H1 (cell line): Measurements from ENCODE around the gene PITPNC1. TPM values are rescaled to one million over a fixed set of nuclear protein-coding genes. Genes with fewer than 3 reads are reported as not detected.

Experiments used
- CTCF ChIA-PET: fragments of 300-600 bp; sonication (Branson Sonifier 250); formaldehyde crosslinking; loops from one replicate; lab custom pipeline; 2021; ENCODE audit not compliant: partially characterized antibody; lab: Charles Lee
- POLR2A ChIA-PET: fragments of 300-600 bp; sonication (Branson Sonifier 250); formaldehyde crosslinking; loops from one replicate; lab custom pipeline; 2021; ENCODE audit warnings: inconsistent platforms; ENCODE audit not compliant: partially characterized antibody; lab: Charles Lee
- DNase-seq, 2 experiments: peaks; one replicate each; pipeline versions ENCODE4 v3.0.0 to v3.0.0-alpha.2; 2010 to 2022; ENCODE audit warnings: low spot score in 2 of 2, low read depth in 1 of 2, mixed read lengths in 1 of 2
- FAIRE-seq: peaks from 2 replicates; lab custom pipeline; 2011; peaks lifted over from hg19 to GRCh38; lab: Jason Lieb, UNC
- H2AFZ ChIP-seq: 2 replicates; pipeline ENCODE4 v1.8.1; 2012; ENCODE audit warnings: low read length, inconsistent platforms
- H2AK5ac ChIP-seq: 2 replicates; pipeline ENCODE4 v1.6.1; 2013; ENCODE audit warnings: low read depth, low read length
- H2BK120ac ChIP-seq: replicated peaks from 2 replicates; pipeline ENCODE3; 2013; ENCODE audit warnings: low read depth, low read length, inconsistent platforms
- H2BK12ac ChIP-seq: 2 replicates; pipeline ENCODE4 v1.6.1; 2013; ENCODE audit warnings: low read depth, low read length
- H2BK15ac ChIP-seq: 2 replicates; pipeline ENCODE4 v1.6.1; 2013; ENCODE audit warnings: low read length
- H2BK20ac ChIP-seq: 2 replicates; pipeline ENCODE4 v1.6.1; 2013; ENCODE audit warnings: low read length
- H2BK5ac ChIP-seq: 2 replicates; pipeline ENCODE4 v1.6.1; 2013; ENCODE audit warnings: low read depth, low read length
- H3K14ac ChIP-seq: 2 replicates; pipeline ENCODE4 v1.6.1; 2013; ENCODE audit warnings: inconsistent platforms; ENCODE audit not compliant: insufficient read length
- H3K18ac ChIP-seq: 2 replicates; pipeline ENCODE4 v1.6.1; 2013; ENCODE audit warnings: low read length; ENCODE audit errors: extremely low read depth
- H3K23ac ChIP-seq: 2 replicates; pipeline ENCODE4 v1.6.1; 2013; ENCODE audit warnings: inconsistent platforms; ENCODE audit not compliant: insufficient read length
- H3K23me2 ChIP-seq: 2 replicates; pipeline ENCODE4 v1.6.1; 2013; ENCODE audit warnings: low read depth, low read length
- H3K27ac ChIP-seq: 2 replicates; pipeline ENCODE4 v1.6.1; 2011; ENCODE audit warnings: low read depth, low read length, inconsistent platforms
- H3K27me3 ChIP-seq, 4 experiments: replicated peaks in 1 of 4; 1 replicate in 1 of 4; 2 replicates in 3 of 4; pipeline versions ENCODE4 v1.6.1 to v1.8.1; 2011 to 2013; ENCODE audit warnings: low read length in 3 of 4, mild to moderate bottlenecking in 3 of 4, inconsistent platforms in 2 of 4, mixed read lengths in 2 of 4, moderate library complexity in 1 of 4; ENCODE audit not compliant: control insufficient read depth in 3 of 4, insufficient read depth in 3 of 4; ENCODE audit errors: extremely low read depth in 1 of 4
- H3K36me3 ChIP-seq, 4 experiments: 2 replicates each; pipeline versions ENCODE4 v1.6.1 to v1.8.1; 2011 to 2013; ENCODE audit warnings: mild to moderate bottlenecking in 4 of 4, low read length in 3 of 4, moderate library complexity in 2 of 4, control low read depth in 1 of 4, inconsistent platforms in 1 of 4; ENCODE audit not compliant: insufficient read depth in 4 of 4, control insufficient read depth in 2 of 4
- H3K4ac ChIP-seq: replicated peaks from 2 replicates; pipeline ENCODE3; 2013; ENCODE audit warnings: low read length, low read depth, mixed read lengths, inconsistent platforms; ENCODE audit not compliant: insufficient read length
- H3K4me1 ChIP-seq, 4 experiments: replicated peaks in 1 of 4; 1 replicate in 1 of 4; 2 replicates in 3 of 4; pipeline versions ENCODE4 v1.6.1 to v1.8.1; 2011 to 2013; ENCODE audit warnings: low read length in 3 of 4, inconsistent platforms in 2 of 4, mixed read lengths in 1 of 4; ENCODE audit not compliant: insufficient read depth in 4 of 4, control insufficient read depth in 3 of 4
- H3K4me2 ChIP-seq, 2 experiments: 2 replicates each; pipeline versions ENCODE4 v1.6.1 to v1.8.1; 2011 to 2013; ENCODE audit warnings: low read depth in 2 of 2, low read length in 2 of 2, control low read depth in 1 of 2, inconsistent platforms in 1 of 2, mild to moderate bottlenecking in 1 of 2; ENCODE audit not compliant: insufficient read depth in 1 of 2
- H3K4me3 ChIP-seq, 4 experiments: fragments of 200-600, 300-600 bp in 1 of 4; sonication (generic), shearing (Covaris generic), sonication (Bioruptor Twin) in 1 of 4; 2 replicates each; pipeline versions ENCODE4 v1.5.1 to v1.8.1; 2011 to 2016; ENCODE audit warnings: low read length in 4 of 4, low read depth in 3 of 4, control low read depth in 2 of 4, inconsistent platforms in 2 of 4, mild to moderate bottlenecking in 2 of 4, mixed read lengths in 1 of 4, moderate library complexity in 1 of 4; ENCODE audit not compliant: insufficient read depth in 2 of 4; ENCODE audit errors: extremely low read depth in 1 of 4
- H3K56ac ChIP-seq: replicated peaks from 2 replicates; pipeline ENCODE3; 2013; ENCODE audit warnings: low read depth, mild to moderate bottlenecking, mixed read lengths, low read length, inconsistent platforms; ENCODE audit not compliant: insufficient read length
- H3K79me1 ChIP-seq: 2 replicates; pipeline ENCODE4 v1.6.1; 2013; ENCODE audit warnings: low read depth, low read length, control low read depth
- H3K79me2 ChIP-seq, 2 experiments: 2 replicates each; pipeline versions ENCODE4 v1.6.1 to v1.8.1; 2012 to 2013; ENCODE audit warnings: low read length in 2 of 2, mild to moderate bottlenecking in 2 of 2, inconsistent platforms in 1 of 2; ENCODE audit not compliant: insufficient read depth in 2 of 2, control insufficient read depth in 1 of 2
- H3K9ac ChIP-seq, 4 experiments: replicated peaks in 1 of 4; 1 replicate in 1 of 4; 2 replicates in 3 of 4; pipeline versions ENCODE4 v1.6.1 to v1.8.1; 2011 to 2013; ENCODE audit warnings: low read depth in 3 of 4, low read length in 3 of 4, control low read depth in 2 of 4, mild to moderate bottlenecking in 2 of 4, moderate library complexity in 2 of 4, inconsistent platforms in 1 of 4; ENCODE audit errors: extremely low read depth in 1 of 4
- H3K9me3 ChIP-seq, 2 experiments: 2 replicates each; pipeline versions ENCODE4 v1.6.1 to v1.8.1; 2012 to 2013; ENCODE audit warnings: mild to moderate bottlenecking in 2 of 2, moderate library complexity in 2 of 2, control low read depth in 1 of 2, inconsistent platforms in 1 of 2, low read depth in 1 of 2, low read length in 1 of 2, mixed read lengths in 1 of 2; ENCODE audit not compliant: insufficient read depth in 2 of 2
- H4K20me1 ChIP-seq, 2 experiments: replicated peaks in 1 of 2; 2 replicates each; pipeline versions ENCODE3 to v1.8.1; 2011 to 2013; ENCODE audit warnings: inconsistent platforms in 2 of 2, low read length in 2 of 2, mild to moderate bottlenecking in 1 of 2; ENCODE audit not compliant: insufficient read depth in 2 of 2, control insufficient read depth in 1 of 2
- H4K5ac ChIP-seq: 2 replicates; pipeline ENCODE4 v1.6.1; 2013; ENCODE audit warnings: low read length, low read depth, mixed read lengths, inconsistent platforms; ENCODE audit not compliant: insufficient read length
- H4K8ac ChIP-seq: 2 replicates; pipeline ENCODE4 v1.8.0; 2013; ENCODE audit warnings: mild to moderate bottlenecking, moderate library complexity, low read length, inconsistent platforms; ENCODE audit not compliant: insufficient read depth; ENCODE audit errors: extremely low read depth
- H4K91ac ChIP-seq: replicated peaks from 2 replicates; pipeline ENCODE3; 2013; ENCODE audit warnings: low read length, mixed read lengths, inconsistent platforms; ENCODE audit not compliant: insufficient read length
- EZH2 ChIP-seq: fragments of 200-600 bp; sonication (generic); IDR thresholded peaks from 2 replicates; pipeline ENCODE4 v1.7.1; 2012; ENCODE audit warnings: low read depth, mild to moderate bottlenecking, moderate library complexity, low read length, inconsistent platforms; ENCODE audit not compliant: severe bottlenecking
- GABPA ChIP-seq: IDR thresholded peaks from 2 replicates; pipeline ENCODE4 v1.6.1; 2011; ENCODE audit warnings: mild to moderate bottlenecking, low read length, moderate library complexity, borderline replicate concordance; ENCODE audit not compliant: insufficient read depth
- JUND ChIP-seq: IDR thresholded peaks from 2 replicates; pipeline ENCODE4 v1.6.1; 2011; ENCODE audit warnings: mild to moderate bottlenecking, improper control_type of control experiment, low read length
- NRF1 ChIP-seq: IDR thresholded peaks from 2 replicates; pipeline ENCODE4 v1.6.1; 2011; ENCODE audit warnings: mild to moderate bottlenecking, low read depth, low read length, improper control_type of control experiment
- RBBP5 ChIP-seq: IDR thresholded peaks from 2 replicates; pipeline ENCODE4 v1.7.1; 2012; ENCODE audit warnings: low read depth, mild to moderate bottlenecking, inconsistent platforms, low read length, moderate library complexity, borderline replicate concordance
- RXRA ChIP-seq: IDR thresholded peaks from 2 replicates; pipeline ENCODE4 v1.6.1; 2011; ENCODE audit warnings: low read depth, mild to moderate bottlenecking, low read length, moderate library complexity; ENCODE audit not compliant: insufficient read depth
- SP1 ChIP-seq: IDR thresholded peaks from 2 replicates; pipeline ENCODE4 v1.6.1; 2011; ENCODE audit warnings: low read depth, low read length
- SRF ChIP-seq: IDR thresholded peaks from 2 replicates; pipeline ENCODE4 v1.6.1; 2011; ENCODE audit warnings: mild to moderate bottlenecking, low read depth, low read length, moderate library complexity
- WGBS, 2 experiments: shearing (Covaris generic) in 1 of 2; methylation state at CpG; one replicate each; pipeline versions ENCODE4 v1.1.6 to v1.1.7; 2013 to 2015; ENCODE audit warnings: low lambda C conversion rate in 2 of 2, mixed read lengths in 2 of 2, inconsistent platforms in 1 of 2, low coverage in 1 of 2, missing lambda C conversion rate in 1 of 2; ENCODE audit not compliant: insufficient replicate concordance in 2 of 2, insufficient coverage in 1 of 2, insufficient read length in 1 of 2; ENCODE audit errors: extremely low coverage in 1 of 2, missing lambda C conversion rate in 1 of 2; 5-methylcytosine and 5-hydroxymethylcytosine counted together
- polyA plus RNA-seq, 7 experiments: library from polyadenylated mRNA; depleted of rRNA in 3 of 7; stranded (reverse) in 5 of 7; unstranded in 2 of 7; fragments of >200 nt in 5 of 7; fragments of 200-250 nt in 2 of 7; gene quantifications; 1 replicate in 5 of 7; 2 replicates in 1 of 7; 4 replicates in 1 of 7; pipeline versions ENCODE4 v1.2.1 to v1.2.3, GENCODE V29; 2011 to 2013; ENCODE audit warnings: missing spikeins in 2 of 7, mixed read lengths in 2 of 7
- total RNA-seq: library from RNA; stranded (reverse); fragmentation: NEBNext Ultra II Directional; extraction: Animal tissue kit (Norgen Biotek cat#: 25700); gene quantifications from 2 replicates; pipeline ENCODE4 v1.2.1, GENCODE V29; 2021
- TF ChIP-seq, protein P1 (sequence below): IDR thresholded peaks from 2 replicates; pipeline ENCODE4 v1.6.1; 2012; ENCODE audit warnings: inconsistent platforms

PITPNC1 gene
- total and polyA plus RNA-seq, 2 of the 8 experiments (the other 6 are each of a cell fraction or from before 2014, with no cell fraction given): 17.6 to 54.7 TPM

DNA sequence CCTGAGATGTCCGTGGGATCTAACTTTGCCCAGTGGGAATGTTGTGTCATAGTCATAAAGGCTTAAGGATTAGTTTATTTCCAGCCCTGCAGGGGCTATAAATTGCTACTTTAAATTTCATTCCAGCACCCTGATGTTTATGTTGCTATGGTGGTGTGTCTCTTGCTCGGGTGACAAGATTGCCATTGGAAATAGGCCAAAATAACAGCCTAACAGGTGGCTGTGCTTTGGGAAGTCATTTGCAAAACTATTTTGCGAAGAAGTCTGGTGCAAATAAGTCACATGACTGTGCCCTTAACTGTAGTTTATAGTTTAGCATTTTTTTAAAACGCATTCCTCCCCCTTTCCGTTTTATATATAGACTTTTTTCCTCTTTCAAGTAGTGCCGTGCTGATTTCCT, 23.1 kb downstream of the PITPNC1 start:
- no peaks in the 10 kb centered on the region for H3K23me2 ChIP-seq
- H3K79me1 ChIP-seq: peaks cover 7% of the 10 kb centered on the region
- CTCF ChIA-PET: no interaction called here
- POLR2A ChIA-PET: no interaction called here
- no peak overlapping the region for H3K18ac ChIP-seq
- no peak overlapping the region for H3K4me2 ChIP-seq
- no peak overlapping the region for H2BK15ac ChIP-seq
- H3K56ac ChIP-seq: no peak overlapping the region
- H2BK12ac ChIP-seq: no peak overlapping the region
- no peak for DNase-seq
- no peaks in the 10 kb centered on the region for H3K9me3 ChIP-seq
- peaks cover 0 to 7% (median 2%) of the 10 kb centered on the region in 4 experiments; a peak in 2 of 7 replicates for H3K4me1 ChIP-seq
- peaks cover 0 to 2% of the 10 kb centered on the region in 2 experiments for H4K20me1 ChIP-seq
- H3K4me3 ChIP-seq: no peak overlapping the region
- H2BK20ac ChIP-seq: no peak overlapping the region
- no peak overlapping the region for H4K8ac ChIP-seq
- H4K91ac ChIP-seq: no peak overlapping the region
- no peak overlapping the region for H2BK120ac ChIP-seq
- H4K5ac ChIP-seq: no peak overlapping the region
- H3K27me3 ChIP-seq: no peaks in the 10 kb centered on the region
- no peak overlapping the region for H2AK5ac ChIP-seq
- H3K23ac ChIP-seq: no peak overlapping the region
- H3K14ac ChIP-seq: no peak overlapping the region
- no peak overlapping the region for H2BK5ac ChIP-seq
- H3K79me2 ChIP-seq: peaks cover 0 to 83% of the 10 kb centered on the region in 2 experiments; a peak in 3 of 4 replicates
- no peak overlapping the region for H2AFZ ChIP-seq
- H3K36me3 ChIP-seq: no peaks in the 10 kb centered on the region
- H3K4ac ChIP-seq: no peak overlapping the region
- FAIRE-seq: no peak
- H3K9ac ChIP-seq: no peak overlapping the region
- no peak overlapping the region for H3K27ac ChIP-seq
- 82% methylated on average over 6 of the region's 6 CpGs; no CpG with 5 or more reads in 1 of the 2 experiments for WGBS, 2 experiments
- TF ChIP-seq, protein P1, sequence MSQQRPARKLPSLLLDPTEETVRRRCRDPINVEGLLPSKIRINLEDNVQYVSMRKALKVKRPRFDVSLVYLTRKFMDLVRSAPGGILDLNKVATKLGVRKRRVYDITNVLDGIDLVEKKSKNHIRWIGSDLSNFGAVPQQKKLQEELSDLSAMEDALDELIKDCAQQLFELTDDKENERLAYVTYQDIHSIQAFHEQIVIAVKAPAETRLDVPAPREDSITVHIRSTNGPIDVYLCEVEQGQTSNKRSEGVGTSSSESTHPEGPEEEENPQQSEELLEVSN: no peak
- TF ChIP-seq RBBP5 (no peak), SRF (no peak), RXRA (no peak), JUND (no peak), SP1 (no peak), NRF1 (no peak), EZH2 (no peak), GABPA (no peak)
